A673 (cell line): ENCODE results near the gene QRFP. TPM values are rescaled to one million over a fixed set of nuclear protein-coding genes. Genes with fewer than 3 reads are reported as not detected.
A peak's percentile ranks its signal among the peaks of the same experiment; 100 is the strongest.

Experiments
- BruUV-seq: library from RNA; stranded (reverse); fragments of 400-500 nt; replicated peaks from 2 replicates; lab custom pipeline; 2021; lab: Mats Ljungman, UMichigan
- CTCF ChIA-PET: fragments of 300-600 bp; sonication (Branson Sonifier 250); formaldehyde crosslinking; loops from one replicate; lab custom pipeline; 2022; ENCODE audit warnings: antibody characterized with exemption; lab: Charles Lee
- POLR2A ChIA-PET: fragments of 300-600 bp; sonication (Branson Sonifier 250); formaldehyde crosslinking; loops from one replicate; lab custom pipeline; 2022; ENCODE audit warnings: antibody characterized with exemption; ENCODE audit not compliant: low non-redundant PET; lab: Charles Lee
- DNase-seq: peaks from one replicate; pipeline ENCODE4 v3.0.0-alpha.2; 2015; ENCODE audit warnings: low spot score
- H3K27ac ChIP-seq: fragments of 200-600 bp; sonication (generic); 2 replicates; pipeline ENCODE4 v1.5.1; 2016; ENCODE audit warnings: mixed run types, low read depth, mild to moderate bottlenecking, mixed read lengths, antibody characterized with exemption, low read length; ENCODE audit not compliant: poor library complexity, severe bottlenecking
- H3K27me3 ChIP-seq: fragments of 200-600 bp; sonication (generic); replicated peaks from 2 replicates; pipeline ENCODE4 v1.6.1; 2017; ENCODE audit warnings: mixed run types, low read depth, mild to moderate bottlenecking, mixed read lengths, antibody characterized with exemption, low read length; ENCODE audit not compliant: insufficient read depth, poor library complexity
- H3K36me3 ChIP-seq: fragments of 200-600 bp; sonication (generic); 2 replicates; pipeline ENCODE4 v1.6.1; 2016; ENCODE audit warnings: mixed run types, mild to moderate bottlenecking, mixed read lengths, antibody characterized with exemption, low read length; ENCODE audit not compliant: insufficient read depth, poor library complexity, severe bottlenecking
- H3K4me1 ChIP-seq: fragments of 200-600 bp; sonication (generic); 2 replicates; pipeline ENCODE4 v1.6.1; 2017; ENCODE audit warnings: mixed run types, mild to moderate bottlenecking, mixed read lengths, antibody characterized with exemption, low read length; ENCODE audit not compliant: insufficient read depth, poor library complexity, severe bottlenecking
- H3K4me3 ChIP-seq: fragments of 200-600 bp; sonication (generic); 2 replicates; pipeline ENCODE4 v1.5.1; 2016; ENCODE audit warnings: low read depth, mixed run types, mild to moderate bottlenecking, mixed read lengths, low read length; ENCODE audit not compliant: poor library complexity, severe bottlenecking
- H3K9me3 ChIP-seq: fragments of 200-600 bp; sonication (generic); 2 replicates; pipeline ENCODE4 v1.6.1; 2016; ENCODE audit warnings: mixed run types, low read depth, mild to moderate bottlenecking, mixed read lengths, antibody characterized with exemption, low read length; ENCODE audit not compliant: poor library complexity, severe bottlenecking
- CTCF ChIP-seq: fragments of 300-800, 200-600 bp; sonication (generic); conservative IDR thresholded peaks from 2 replicates; pipeline ENCODE4 v1.5.1; 2017; ENCODE audit warnings: low read depth, mild to moderate bottlenecking, antibody characterized with exemption, low read length, moderate library complexity, mixed read lengths
- EZH2 ChIP-seq: fragments of 200-600 bp; sonication (generic); IDR thresholded peaks from 2 replicates; pipeline ENCODE4 v1.6.1; 2017; ENCODE audit warnings: borderline replicate concordance, low read depth, mild to moderate bottlenecking, mixed read lengths, antibody characterized with exemption, low read length; ENCODE audit not compliant: poor library complexity, severe bottlenecking
- intact Hi-C: fragments of 100-400 bp; cut with micrococcal nuclease; formaldehyde crosslinking; loops from one replicate; pipeline ENCODE4 v1.10.0; 2022; ENCODE audit not compliant: unreplicated experiment
- total RNA-seq: library from RNA; stranded (reverse); gene quantifications from 2 replicates; pipeline ENCODE4 v1.2.3, GENCODE V29; 2021

QRFP gene
- total RNA-seq, 1 experiment from 2014 or later = not detected

DNA sequence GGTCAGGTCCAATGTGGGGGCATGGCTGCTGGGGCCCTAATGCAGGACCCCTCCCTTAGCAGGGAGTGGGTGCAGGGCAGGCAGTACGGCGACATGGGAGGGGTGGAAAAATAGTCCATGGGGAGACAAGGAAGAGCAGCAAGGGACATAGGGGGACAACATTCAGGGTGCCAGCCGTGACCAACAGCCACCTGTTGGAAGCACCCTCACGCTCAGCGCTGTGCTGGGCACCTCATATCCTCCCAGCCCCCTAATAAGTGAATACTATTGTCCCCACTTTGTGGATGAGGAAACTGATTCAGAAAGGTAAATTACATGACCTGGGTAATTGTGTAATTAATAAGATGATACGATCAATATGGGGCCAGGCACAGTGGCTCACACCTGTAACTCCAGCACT, 45.5 kb upstream of the QRFP start:
- intact Hi-C loops = loop anchor here (5.0 to 10.0 kb wide), 2 partner anchors 103 to 170 kb away; no protein-coding TSS in a partner anchor

DNA sequence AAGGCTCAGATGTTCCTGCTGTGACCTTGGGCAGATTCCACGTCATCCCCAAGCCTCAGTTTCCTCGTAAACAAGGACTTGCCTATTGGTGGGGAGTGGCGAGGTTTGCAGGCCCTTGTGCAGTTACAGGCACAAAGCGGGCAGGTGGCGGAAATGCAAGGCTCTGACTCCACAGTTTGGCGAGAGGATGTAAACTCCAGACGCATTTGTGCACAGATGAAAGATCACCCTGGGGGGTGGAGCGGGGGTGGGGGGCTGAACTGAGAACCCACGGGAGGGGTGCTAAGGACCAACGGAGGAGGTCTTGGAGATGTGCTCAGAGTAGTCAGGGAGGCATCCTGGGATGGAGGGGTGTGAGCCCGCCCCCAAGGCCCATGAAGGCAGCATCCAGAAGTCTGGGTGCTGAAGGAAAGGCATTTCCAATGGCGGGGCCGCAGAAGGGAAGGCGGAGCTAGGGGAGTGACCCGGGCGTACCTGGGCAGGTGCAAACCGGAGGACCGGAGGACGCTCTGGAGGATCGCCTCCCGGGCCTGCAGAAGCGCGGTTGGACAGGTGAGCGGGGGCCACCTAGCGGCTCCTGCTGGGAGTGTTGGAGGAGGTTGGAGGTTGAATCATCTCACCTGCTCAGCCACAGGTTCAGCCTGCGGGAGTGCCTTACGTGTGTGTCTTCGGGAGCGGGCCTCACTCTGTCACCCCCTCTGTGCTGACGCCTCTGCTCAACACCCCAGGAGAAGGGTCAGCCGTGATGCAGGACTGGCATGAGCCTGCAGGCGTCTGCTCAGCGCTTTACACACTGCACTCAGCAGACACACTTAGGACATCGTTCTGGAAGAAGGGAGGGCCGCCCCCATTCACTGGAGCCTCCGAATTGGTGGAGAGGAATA, 44.3 kb upstream of the QRFP start:
- H3K27ac ChIP-seq = no peak overlapping the region
- POLR2A ChIA-PET = no interaction called here
- H3K4me1 ChIP-seq = no peaks in the 10 kb centered on the region
- intact Hi-C loops = loop anchor here (2.0 to 10.0 kb wide), 4 partner anchors 74 to 234 kb away; no protein-coding TSS in a partner anchor
- no TSS peak for BruUV-seq
- H3K27me3 ChIP-seq = peaks cover 47% of the 10 kb centered on the region
- H3K4me3 ChIP-seq = no peak overlapping the region
- H3K36me3 ChIP-seq = no peaks in the 10 kb centered on the region
- CTCF ChIA-PET = no interaction called here
- TF ChIP-seq CTCF = peak; percentile 86
- TF ChIP-seq EZH2 = no peak
- no peaks in the 10 kb centered on the region for H3K9me3 ChIP-seq
- peak; percentile 50 for DNase-seq

More for the DNA sequence above, 45.5 kb upstream of the QRFP start:
- H3K4me3 ChIP-seq = no peak overlapping the region
- no peaks in the 10 kb centered on the region for H3K4me1 ChIP-seq
- ChIA-PET CTCF (no interaction called here), POLR2A (no interaction called here)
- no peak for DNase-seq
- H3K36me3 ChIP-seq = no peaks in the 10 kb centered on the region
- no peaks in the 10 kb centered on the region for H3K9me3 ChIP-seq
- TF ChIP-seq CTCF = no peak
- TF ChIP-seq EZH2 = no peak
- BruUV-seq = no TSS peak
- no peak overlapping the region for H3K27ac ChIP-seq
- peaks cover 45% of the 10 kb centered on the region for H3K27me3 ChIP-seq

GRCh38 chr9:130940027-130940549, 43.5 kb upstream of the QRFP start:
- Histone ChIP-seq H3K36me3 (no peaks in the 10 kb centered on the region), H3K9me3 (no peaks in the 10 kb centered on the region), H3K4me3 (peak overlapping the region; percentile 55), H3K4me1 (no peaks in the 10 kb centered on the region), H3K27ac (no peak overlapping the region), H3K27me3 (peaks cover 47% of the 10 kb centered on the region)
- no TSS peak for BruUV-seq
- ChIA-PET POLR2A (no interaction called here), CTCF (interaction anchor here (0.8 kb wide), 1 partner anchor 70 kb away, joined by 3 read pairs; no protein-coding TSS in a partner anchor)
- intact Hi-C loops = loop anchor here (2.0 to 10.0 kb wide), 4 partner anchors 73 to 233 kb away; no protein-coding TSS in a partner anchor
- TF ChIP-seq CTCF = no peak
- peak; percentile 51 for TF ChIP-seq EZH2
- no peak for DNase-seq
